GM23248 (cell line): Measurements from ENCODE around the gene CCNJL.

Source experiments
- EZH2 ChIP-seq: fragments of 200-600 bp; sonication (generic); IDR thresholded peaks from 2 replicates; pipeline ENCODE4 v1.6.1; 2018; ENCODE audit warnings: antibody characterized with exemption, mild to moderate bottlenecking; ENCODE audit not compliant: insufficient read depth, poor library complexity, severe bottlenecking
- EZH2phosphoT487 ChIP-seq: fragments of 200-600 bp; sonication (generic); IDR thresholded peaks from 2 replicates; pipeline ENCODE4 v1.6.1; 2018; ENCODE audit warnings: antibody characterized with exemption, moderate library complexity, mild to moderate bottlenecking, low read depth; ENCODE audit not compliant: insufficient read depth

GRCh38 chr5:160289721-160290120 lies 22.6 kb downstream of the CCNJL start:
- no peak for TF ChIP-seq EZH2
- TF ChIP-seq EZH2phosphoT487: no peak
